OCI-LY1 (cell line): ENCODE measurements around the gene NRDC.

Experiments used
- H2AFZ ChIP-seq: fragments of 200-600 bp; sonication (generic), shearing (Covaris generic); 2 replicates; pipeline ENCODE4 v1.6.0; 2014; ENCODE audit warnings: antibody characterized with exemption, mild to moderate bottlenecking, low read length
- H3F3A ChIP-seq: fragments of 200-600 bp; sonication (generic), shearing (Covaris generic); 2 replicates; pipeline ENCODE4 v1.6.0; 2014; ENCODE audit warnings: mild to moderate bottlenecking, antibody characterized with exemption, low read length, moderate library complexity; ENCODE audit not compliant: insufficient read depth
- H3K27ac ChIP-seq: fragments of 200-600 bp; sonication (generic); 2 replicates; pipeline ENCODE4 v1.5.1; 2014; ENCODE audit warnings: low read length, mixed run types, mild to moderate bottlenecking, low read depth; ENCODE audit not compliant: poor library complexity, severe bottlenecking
- H3K27me3 ChIP-seq: fragments of 200-600 bp; sonication (generic); 2 replicates; pipeline ENCODE4 v1.6.0; 2014; ENCODE audit warnings: antibody characterized with exemption, mild to moderate bottlenecking, low read length, moderate library complexity; ENCODE audit not compliant: insufficient read depth
- H3K36me3 ChIP-seq: fragments of 200-600 bp; sonication (generic); 2 replicates; pipeline ENCODE4 v1.6.1; 2014; ENCODE audit warnings: mild to moderate bottlenecking, antibody characterized with exemption, low read length, moderate library complexity, mixed read lengths; ENCODE audit not compliant: insufficient read depth
- H3K4me1 ChIP-seq: fragments of 200-600 bp; sonication (generic); 2 replicates; pipeline ENCODE4 v1.5.1; 2014; ENCODE audit warnings: mild to moderate bottlenecking, low read length, moderate library complexity; ENCODE audit not compliant: insufficient read depth, severe bottlenecking
- H3K4me2 ChIP-seq: fragments of 200-600 bp; sonication (generic), shearing (Covaris generic); 2 replicates; pipeline ENCODE4 v1.6.1; 2014; ENCODE audit warnings: low read length
- H3K4me3 ChIP-seq: fragments of 200-600 bp; sonication (generic); 2 replicates; pipeline ENCODE4 v1.5.1; 2014; ENCODE audit warnings: low read length, low read depth, mild to moderate bottlenecking, mixed read lengths; ENCODE audit not compliant: poor library complexity, severe bottlenecking
- H3K79me2 ChIP-seq: fragments of 200-600 bp; shearing (Covaris generic); 2 replicates; pipeline ENCODE4 v1.6.1; 2016; ENCODE audit warnings: mixed run types, low read length, mixed read lengths; ENCODE audit not compliant: insufficient read depth
- H3K9ac ChIP-seq: fragments of 200-600 bp; sonication (generic), shearing (Covaris generic); 2 replicates; pipeline ENCODE4 v1.6.1; 2014; ENCODE audit warnings: mild to moderate bottlenecking, low read length, mixed read lengths
- H3K9me2 ChIP-seq: fragments of 200-600 bp; sonication (generic), shearing (Covaris generic); 2 replicates; pipeline ENCODE4 v1.6.1; 2014; ENCODE audit warnings: low read depth, mild to moderate bottlenecking, low read length, mixed read lengths
- H3K9me3 ChIP-seq: fragments of 200-600 bp; shearing (Covaris generic); 2 replicates; pipeline ENCODE4 v1.6.1; 2014; ENCODE audit warnings: low read length, mixed read lengths
- H4K20me1 ChIP-seq: fragments of 200-600 bp; sonication (generic), shearing (Covaris generic); 2 replicates; pipeline ENCODE4 v1.6.0; 2016; ENCODE audit warnings: mild to moderate bottlenecking, low read length; ENCODE audit not compliant: insufficient read depth
- CTCF ChIP-seq: fragments of 200-600 bp; sonication (generic), shearing (Covaris generic); IDR thresholded peaks from 2 replicates; pipeline ENCODE4 v1.5.1; 2017; ENCODE audit warnings: mild to moderate bottlenecking, antibody characterized with exemption, low read length, moderate library complexity, mixed read lengths
- EZH2 ChIP-seq: fragments of 200-600 bp; sonication (generic), shearing (Covaris generic); IDR thresholded peaks from 2 replicates; pipeline ENCODE4 v1.8.0; 2017; ENCODE audit warnings: borderline replicate concordance, mixed run types, mild to moderate bottlenecking, antibody characterized with exemption, low read length, moderate library complexity, mixed read lengths

NRDC gene

GRCh38 chr1:51789342-51789741 lies 89.2 kb downstream of the NRDC start:
- TF ChIP-seq EZH2 = no peak
- TF ChIP-seq CTCF = no peak
- Histone ChIP-seq H4K20me1 (no peaks in the 10 kb centered on the region), H3K9me3 (no peaks in the 10 kb centered on the region), H3K9me2 (no peaks in the 10 kb centered on the region), H3K27ac (no peak overlapping the region), H3K79me2 (no peaks in the 10 kb centered on the region), H3K9ac (no peak overlapping the region), H2AFZ (no peak overlapping the region), H3K4me3 (no peak overlapping the region), H3F3A (no peaks in the 10 kb centered on the region), H3K4me1 (no peaks in the 10 kb centered on the region), H3K36me3 (peaks cover 99% of the 10 kb centered on the region), H3K27me3 (no peaks in the 10 kb centered on the region), H3K4me2 (no peak overlapping the region)

- TF ChIP-seq EZH2 = no peak
- Histone ChIP-seq H4K20me1 (no peaks in the 10 kb centered on the region), H2AFZ (no peak overlapping the region), H3K9me3 (no peaks in the 10 kb centered on the region), H3F3A (no peaks in the 10 kb centered on the region), H3K4me2 (no peak overlapping the region), H3K79me2 (no peaks in the 10 kb centered on the region), H3K4me1 (no peaks in the 10 kb centered on the region), H3K27ac (no peak overlapping the region), H3K36me3 (peaks cover 99% of the 10 kb centered on the region), H3K4me3 (no peak overlapping the region), H3K9ac (no peak overlapping the region), H3K27me3 (no peaks in the 10 kb centered on the region), H3K9me2 (no peaks in the 10 kb centered on the region)
Observed at GRCh38 chr1:51788938-51789337, 89.6 kb downstream of the NRDC start.

- TF ChIP-seq EZH2 = no peak
- TF ChIP-seq CTCF = no peak
- H2AFZ ChIP-seq = no peak overlapping the region
- no peak overlapping the region for H3K4me2 ChIP-seq
- no peaks in the 10 kb centered on the region for H3K9me3 ChIP-seq
- H3K4me3 ChIP-seq = no peak overlapping the region
- H3K79me2 ChIP-seq = no peaks in the 10 kb centered on the region
- H3K4me1 ChIP-seq = no peaks in the 10 kb centered on the region
- H3K27me3 ChIP-seq = no peaks in the 10 kb centered on the region
- no peaks in the 10 kb centered on the region for H4K20me1 ChIP-seq
- H3K27ac ChIP-seq = no peak overlapping the region
- peaks cover 80% of the 10 kb centered on the region for H3K36me3 ChIP-seq
- H3F3A ChIP-seq = no peaks in the 10 kb centered on the region
- no peaks in the 10 kb centered on the region for H3K9me2 ChIP-seq
- no peak overlapping the region for H3K9ac ChIP-seq
Observed at GRCh38 chr1:51784997-51785421, 93.5 kb downstream of the NRDC start.

GRCh38 chr1:51780927-51781326 lies 97.6 kb downstream of the NRDC start:
- Histone ChIP-seq H3K9me3 (no peaks in the 10 kb centered on the region), H3K36me3 (peaks cover 73% of the 10 kb centered on the region)

More at GRCh38 chr1:51780927-51781326, 97.6 kb downstream of the NRDC start:
- Histone ChIP-seq H3K4me2 (no peak overlapping the region), H3K9me2 (no peaks in the 10 kb centered on the region), H3K27me3 (no peaks in the 10 kb centered on the region), H3K79me2 (no peaks in the 10 kb centered on the region), H4K20me1 (no peaks in the 10 kb centered on the region), H3K4me3 (no peak overlapping the region), H3K4me1 (peaks cover 8% of the 10 kb centered on the region), H3K9ac (no peak overlapping the region), H2AFZ (no peak overlapping the region), H3K27ac (no peak overlapping the region), H3F3A (no peaks in the 10 kb centered on the region)
- TF ChIP-seq CTCF (no peak), EZH2 (no peak)
